Peyer's patch (tissue), 4 donors: ENCODE data around the gene CHCHD1.

Experiments
- POLR2A ChIP-seq, 2 donors: fragments of 450-650 bp; IDR thresholded peaks; one replicate each; pipeline ENCODE4 v1.5.1; 2017; ENCODE audit warnings: antibody characterized with exemption in 2 of 2, mild to moderate bottlenecking in 2 of 2, moderate library complexity in 2 of 2
- TF ChIP-seq, protein P1 (sequence below), 6 experiments: fragments of 450-650 bp in 4 of 6; fragments of 200-600 bp in 2 of 6; sonication (generic) in 1 of 6; IDR thresholded peaks; one replicate each; pipeline ENCODE4 v1.5.1; 2017 to 2019; ENCODE audit warnings: antibody characterized with exemption in 6 of 6, mild to moderate bottlenecking in 3 of 6, moderate library complexity in 1 of 6

DNA sequence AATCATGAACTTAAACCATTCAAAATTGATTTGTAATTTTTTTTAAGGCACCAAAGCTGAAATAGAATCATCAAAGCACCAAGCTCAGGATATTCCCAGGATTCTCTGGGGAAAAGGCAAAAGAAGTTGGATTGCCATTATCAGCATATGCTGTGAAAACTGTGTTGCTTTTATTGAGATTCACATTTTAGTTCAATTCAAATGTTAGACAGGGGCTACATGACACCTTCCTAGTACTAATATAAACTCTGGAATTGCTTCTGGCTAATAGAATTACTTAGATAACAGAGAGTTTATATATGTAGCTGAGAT lies 33.8 kb downstream of the CHCHD1 start:
- TF ChIP-seq, protein P1, sequence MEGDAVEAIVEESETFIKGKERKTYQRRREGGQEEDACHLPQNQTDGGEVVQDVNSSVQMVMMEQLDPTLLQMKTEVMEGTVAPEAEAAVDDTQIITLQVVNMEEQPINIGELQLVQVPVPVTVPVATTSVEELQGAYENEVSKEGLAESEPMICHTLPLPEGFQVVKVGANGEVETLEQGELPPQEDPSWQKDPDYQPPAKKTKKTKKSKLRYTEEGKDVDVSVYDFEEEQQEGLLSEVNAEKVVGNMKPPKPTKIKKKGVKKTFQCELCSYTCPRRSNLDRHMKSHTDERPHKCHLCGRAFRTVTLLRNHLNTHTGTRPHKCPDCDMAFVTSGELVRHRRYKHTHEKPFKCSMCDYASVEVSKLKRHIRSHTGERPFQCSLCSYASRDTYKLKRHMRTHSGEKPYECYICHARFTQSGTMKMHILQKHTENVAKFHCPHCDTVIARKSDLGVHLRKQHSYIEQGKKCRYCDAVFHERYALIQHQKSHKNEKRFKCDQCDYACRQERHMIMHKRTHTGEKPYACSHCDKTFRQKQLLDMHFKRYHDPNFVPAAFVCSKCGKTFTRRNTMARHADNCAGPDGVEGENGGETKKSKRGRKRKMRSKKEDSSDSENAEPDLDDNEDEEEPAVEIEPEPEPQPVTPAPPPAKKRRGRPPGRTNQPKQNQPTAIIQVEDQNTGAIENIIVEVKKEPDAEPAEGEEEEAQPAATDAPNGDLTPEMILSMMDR (IDR thresholded peaks at IDR 0.05) = no peak
- no peak for TF ChIP-seq POLR2A (IDR thresholded peaks at IDR 0.05)
